Stimulated activated CD4-positive, alpha-beta T cell treated with anti-CD3 and anti-CD28 coated beads, TNF-alpha, amount 100 ng/mL, for 24 hours (primary cell): ENCODE results near the gene MYRF.

ENCODE experiments used
- DNase-seq, 3 experiments: peaks; one replicate each; pipeline ENCODE4 v3.0.0-alpha.2; 2020; ENCODE audit warnings: low read depth in 3 of 3

Gene MYRF

DNA sequence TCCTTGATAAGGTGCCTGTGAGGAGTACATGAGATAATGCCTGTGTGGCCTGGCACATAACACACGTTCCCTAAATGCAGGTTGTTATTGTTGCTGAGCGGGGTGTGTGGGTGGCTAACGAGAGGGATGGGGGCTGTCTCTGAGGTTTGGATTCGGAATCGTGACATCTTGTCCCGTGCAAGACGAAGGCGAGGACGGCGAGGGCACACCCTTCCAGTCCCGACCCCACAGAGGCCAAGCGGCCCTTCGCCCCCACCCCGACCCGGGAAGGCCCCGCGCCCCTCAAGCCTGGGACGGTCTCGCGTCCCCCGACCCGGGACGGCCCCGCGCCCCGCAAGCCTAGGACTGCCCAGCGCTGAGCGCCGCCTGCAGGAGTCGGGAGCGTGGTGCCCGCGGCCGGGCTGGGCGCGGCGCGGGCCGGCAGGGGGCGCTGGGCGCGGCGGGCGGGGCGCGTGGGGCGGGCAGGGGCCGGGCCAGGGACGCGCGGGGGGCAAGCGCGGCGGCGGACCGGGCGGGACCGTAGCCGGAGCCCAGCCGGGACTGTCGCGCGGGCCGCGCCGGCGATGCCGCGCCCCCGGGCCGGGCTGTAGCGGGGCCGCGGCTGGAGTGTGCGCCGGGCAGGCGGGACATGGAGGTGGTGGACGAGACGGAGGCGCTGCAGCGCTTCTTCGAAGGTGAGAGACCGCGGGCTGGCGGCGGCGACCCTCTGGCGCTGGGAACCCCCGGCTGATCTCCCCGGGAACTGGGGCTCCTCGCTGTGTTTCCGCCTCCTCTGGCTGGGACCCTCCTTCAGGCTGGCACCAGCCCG is at the start of gene MYRF:
Gene MYRF, plus strand, starts transcription at position 520 of the 808 bp plus-strand sequence. Its CDS starts 109 bp downstream, at position 629.
- peak in 2 of 3 experiments; percentile 25 to 51 for DNase-seq

DNA sequence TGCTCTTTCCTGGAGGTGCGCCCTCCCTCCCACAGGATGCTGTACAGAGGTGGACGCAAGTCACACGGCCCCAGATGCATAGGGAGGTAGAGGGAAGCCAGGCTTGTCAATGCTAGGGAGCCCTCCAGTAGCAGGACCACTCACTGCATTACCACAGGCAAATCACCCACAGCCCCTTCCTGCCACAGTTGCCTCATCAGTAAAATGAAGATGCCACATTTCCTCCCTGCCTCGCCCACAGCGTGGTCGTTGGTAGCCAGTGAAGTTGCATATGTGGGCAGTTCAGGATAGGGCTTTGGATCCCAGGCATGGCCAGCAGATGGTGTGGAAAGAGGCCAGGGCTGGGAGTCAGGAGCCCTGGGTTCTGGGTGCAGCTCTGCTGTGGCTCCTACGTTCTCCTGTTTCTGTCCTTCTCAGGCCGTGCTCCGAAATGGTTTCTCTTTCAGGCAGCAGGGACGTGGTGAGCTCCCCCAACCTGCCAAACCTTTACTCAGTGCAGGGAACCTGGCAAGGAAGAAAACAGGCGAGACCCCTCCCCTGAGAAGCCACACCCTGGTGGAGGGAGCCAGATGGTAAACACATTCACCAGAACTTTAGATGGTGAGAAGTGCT is 49.6 kb upstream of the MYRF start:
- DNase-seq = no peak

DNA sequence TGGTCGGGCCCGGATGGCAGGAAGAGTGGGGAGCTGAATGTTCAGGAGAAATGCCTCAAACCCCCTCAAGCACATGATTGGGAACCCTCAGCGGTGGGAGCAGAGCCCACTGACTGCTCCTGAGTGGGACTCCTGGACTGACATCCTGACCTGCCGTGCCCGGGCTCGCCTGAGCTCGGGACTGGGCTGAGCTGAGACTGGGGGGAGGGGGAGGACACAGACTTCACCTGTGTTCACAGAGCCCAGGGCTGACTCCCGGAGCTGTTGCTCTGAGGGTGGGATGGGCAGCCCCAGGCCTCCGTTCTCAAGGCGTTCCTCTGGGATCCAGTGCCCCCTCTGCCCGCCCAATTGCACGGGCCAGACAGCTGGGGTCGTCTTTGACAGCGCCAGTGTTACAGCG is 47.6 kb upstream of the MYRF start:
- DNase-seq = no peak

DNA sequence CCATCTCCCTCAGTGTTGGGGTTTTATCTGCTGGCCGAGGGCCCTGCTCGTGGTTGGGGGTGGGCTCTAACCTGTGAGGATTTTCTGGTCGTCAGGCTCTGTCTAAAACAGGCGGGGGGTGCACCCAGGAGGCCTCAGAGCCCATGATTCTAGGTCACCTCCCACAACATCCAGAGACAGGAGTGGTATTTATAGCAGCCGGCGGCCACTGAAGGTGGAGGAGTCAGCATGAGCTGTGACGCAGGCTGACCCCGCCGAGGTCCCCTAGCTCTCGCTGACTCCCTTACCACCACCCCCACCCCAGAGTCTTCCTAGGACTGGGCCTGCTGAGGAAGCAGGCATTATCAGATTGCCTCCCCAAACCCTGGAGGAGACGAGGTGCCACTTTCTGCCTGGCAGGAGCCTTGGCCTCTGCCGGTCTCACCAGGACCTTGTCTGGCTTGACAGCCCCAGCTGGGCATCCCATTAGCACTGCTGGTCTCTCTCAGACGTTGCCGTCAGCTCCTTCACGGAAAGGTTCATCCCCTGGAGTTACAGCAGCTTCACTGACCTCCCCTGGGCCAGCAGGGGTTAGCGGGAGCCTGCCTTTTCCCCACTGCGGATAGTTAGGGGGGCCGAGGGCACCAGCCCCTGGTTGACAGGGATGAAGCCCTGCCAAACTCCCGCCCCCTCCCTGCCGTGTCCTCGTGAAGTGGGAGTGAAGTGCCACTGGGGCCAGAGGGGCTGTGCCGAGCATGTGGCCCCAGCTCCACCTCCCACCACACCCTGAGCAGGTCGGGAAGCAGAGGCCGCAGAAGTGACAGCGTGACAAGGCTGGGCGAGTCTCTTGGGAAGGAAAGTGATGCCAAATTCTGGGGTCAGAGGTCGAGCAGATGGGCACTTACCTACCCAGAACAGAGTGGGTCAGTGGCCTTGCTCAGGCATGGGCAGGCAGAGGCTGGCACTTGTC is 45.7 kb upstream of the MYRF start:
- no peak for DNase-seq

DNA sequence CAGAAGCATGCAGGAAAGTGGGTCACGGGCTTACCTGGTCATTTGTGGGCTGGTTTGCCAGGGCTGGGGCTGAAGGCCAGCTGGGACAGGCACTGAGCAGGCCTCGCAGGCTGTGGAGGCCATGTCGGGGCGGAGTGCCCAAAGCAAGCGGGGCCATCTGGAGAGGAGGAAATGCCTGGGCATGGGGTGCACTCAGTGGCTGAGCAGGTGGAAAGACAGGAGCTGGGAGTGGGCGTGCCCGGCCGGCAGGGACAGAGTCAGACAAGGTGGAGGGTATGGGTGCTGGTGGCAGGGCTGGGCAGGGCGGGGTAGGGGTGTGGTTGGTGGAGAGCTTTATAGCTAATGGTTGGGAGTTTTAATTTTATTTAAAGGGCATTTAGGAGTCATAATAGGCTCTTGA is 44.9 kb upstream of the MYRF start:
- DNase-seq = no peak

- DNase-seq = no peak
Observed at GRCh38 chr11:61709110-61709509, 43.3 kb upstream of the MYRF start.

DNA sequence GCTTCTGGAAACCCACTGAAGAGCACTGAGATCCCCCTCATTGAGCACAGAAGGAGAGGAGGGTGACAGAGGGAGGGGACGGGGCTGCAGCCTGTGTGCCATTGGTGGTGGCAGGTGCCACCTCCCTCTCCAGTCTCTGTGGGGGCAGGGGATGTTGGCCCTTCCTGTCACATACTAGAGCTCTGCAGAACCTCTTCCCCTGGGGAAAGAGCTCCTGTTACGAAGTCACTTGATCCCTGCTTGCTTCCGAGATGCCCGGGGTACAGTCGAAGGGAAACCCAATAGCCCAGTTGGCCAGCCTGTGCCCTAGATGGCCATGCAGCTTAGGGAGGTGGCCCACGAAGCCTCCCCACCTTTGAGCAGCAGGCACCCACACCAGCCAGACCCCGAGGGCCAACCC is 42.9 kb upstream of the MYRF start:
- DNase-seq = no peak

GRCh38 chr11:61710019-61710418 is 42.4 kb upstream of the MYRF start:
- no peak for DNase-seq

DNA sequence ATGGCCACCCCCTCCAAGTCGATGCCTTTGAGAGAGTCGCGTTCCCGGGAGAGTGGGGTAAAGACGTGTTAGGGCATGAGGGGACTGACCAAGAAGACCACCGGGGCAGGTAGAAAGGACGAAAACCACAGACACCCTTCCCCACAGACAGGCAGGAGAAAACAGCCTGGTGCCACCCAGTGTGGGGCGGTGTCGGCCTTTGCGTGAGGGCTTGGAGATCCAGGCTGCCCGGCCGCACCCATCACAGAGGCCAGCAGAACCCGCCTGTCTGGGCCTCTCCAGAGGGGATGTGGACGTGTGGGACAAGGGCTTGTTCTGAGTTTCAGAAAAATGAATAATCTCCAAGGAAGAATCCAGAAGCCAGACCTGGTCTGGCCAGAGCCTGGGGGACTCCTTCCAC is 41.4 kb upstream of the MYRF start:
- DNase-seq = no peak

GRCh38 chr11:61711498-61711897 is 40.9 kb upstream of the MYRF start:
- DNase-seq = no peak

- no peak for DNase-seq
Observed at GRCh38 chr11:61712314-61712713, 40.1 kb upstream of the MYRF start.

DNA sequence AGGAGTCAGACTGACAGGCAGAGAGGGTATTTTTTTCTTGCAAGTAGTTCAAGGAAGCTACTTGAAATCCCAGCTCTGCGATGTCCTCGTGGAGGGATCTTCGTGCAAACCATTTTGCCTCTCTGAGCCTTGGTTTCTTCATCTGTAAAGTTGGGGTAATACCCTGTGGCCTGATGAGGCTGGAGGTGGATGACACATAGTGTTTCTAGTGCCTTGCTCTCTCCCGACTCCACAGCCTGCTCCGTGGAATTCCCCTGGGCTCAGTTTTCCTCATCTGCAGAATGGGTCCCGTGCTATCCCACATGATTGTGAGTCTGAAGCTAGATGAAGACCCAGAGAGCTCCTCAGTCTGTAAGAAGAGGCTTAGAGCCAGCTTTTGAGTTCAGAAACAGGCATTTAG is 39.6 kb upstream of the MYRF start:
- no peak for DNase-seq

DNA sequence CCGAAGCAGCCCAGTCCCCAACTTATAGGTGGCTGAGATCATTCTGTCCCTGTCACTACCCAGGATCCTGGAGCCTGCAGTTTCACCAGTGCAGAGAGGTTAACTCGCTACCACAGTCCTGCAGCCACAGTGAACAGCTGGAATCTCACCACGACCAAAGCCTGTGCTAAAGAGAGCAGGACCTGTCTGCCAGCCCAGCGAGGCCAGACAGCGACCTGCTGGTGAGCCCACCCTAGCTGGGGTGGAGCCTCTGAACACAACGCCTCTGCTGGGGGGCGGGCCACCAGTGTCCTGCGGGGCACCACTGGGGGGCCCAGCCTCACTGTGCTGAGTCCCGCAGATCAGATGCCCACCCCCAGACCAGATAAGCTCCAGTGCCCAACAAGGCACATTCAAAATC is 39.0 kb upstream of the MYRF start:
- DNase-seq = no peak

- DNase-seq = no peak
Observed at GRCh38 chr11:61713906-61714305, 38.5 kb upstream of the MYRF start.

- no peak for DNase-seq
Observed at GRCh38 chr11:61714316-61714715, 38.1 kb upstream of the MYRF start.

GRCh38 chr11:61714916-61715315 is 37.5 kb upstream of the MYRF start:
- DNase-seq = no peak

DNA sequence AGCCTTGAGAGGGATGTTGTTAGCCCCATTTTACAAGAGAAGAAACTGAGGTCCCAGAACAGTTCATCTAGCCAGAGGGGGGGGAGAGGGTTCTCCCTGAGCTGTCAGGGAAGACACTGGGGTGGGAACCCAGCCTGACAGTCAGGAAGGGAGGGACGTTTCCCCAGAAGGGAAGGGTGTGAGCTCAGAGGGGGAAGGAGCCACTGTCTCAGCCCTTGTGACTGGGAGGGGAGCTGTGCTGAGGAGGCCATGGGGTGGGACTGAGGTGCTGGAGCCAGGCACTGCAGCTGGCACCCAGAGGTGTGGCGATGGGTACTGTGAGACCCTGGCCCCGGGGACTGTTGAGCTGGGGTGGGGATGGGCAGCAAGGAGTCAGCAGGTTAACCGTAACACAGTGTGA is 36.6 kb upstream of the MYRF start:
- no peak for DNase-seq

GRCh38 chr11:61716478-61717285 is 35.8 kb upstream of the MYRF start:
- DNase-seq = no peak

DNA sequence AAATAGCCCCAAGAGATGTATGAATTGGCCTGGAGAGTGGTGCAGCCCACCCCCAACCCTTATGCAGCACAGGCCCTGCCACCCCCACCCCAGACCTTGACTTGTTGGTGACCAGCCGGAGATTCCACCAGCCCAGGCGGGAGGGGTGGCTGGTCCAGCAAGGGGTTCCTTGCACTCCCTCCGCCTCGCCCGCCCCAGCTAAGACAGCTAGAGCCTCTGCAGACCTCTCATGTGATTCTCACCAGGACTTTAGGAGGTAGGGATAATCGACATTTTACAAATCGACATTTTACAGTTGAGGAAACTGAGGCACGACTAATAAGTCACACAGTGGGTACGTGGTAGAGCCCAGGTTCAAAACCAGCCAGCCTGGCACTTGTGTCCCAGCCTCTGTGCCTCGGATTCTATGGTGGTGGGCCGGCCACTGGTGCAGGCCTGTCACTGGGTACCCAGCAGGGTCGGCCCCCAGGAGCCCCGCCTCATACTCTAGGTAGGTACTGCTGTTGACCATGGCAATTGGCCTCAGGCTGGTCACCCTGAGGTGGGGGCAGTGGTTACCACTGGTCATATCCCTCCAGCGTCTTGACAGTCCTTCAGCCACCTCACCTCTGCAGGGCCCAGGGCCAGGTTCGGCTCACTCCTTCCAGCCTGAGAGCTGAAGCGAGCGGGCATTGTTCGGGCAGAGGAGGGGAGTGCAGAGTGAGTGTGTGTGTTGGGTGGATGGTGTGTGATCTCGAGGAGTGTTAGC is 35.0 kb upstream of the MYRF start:
- no peak for DNase-seq

DNA sequence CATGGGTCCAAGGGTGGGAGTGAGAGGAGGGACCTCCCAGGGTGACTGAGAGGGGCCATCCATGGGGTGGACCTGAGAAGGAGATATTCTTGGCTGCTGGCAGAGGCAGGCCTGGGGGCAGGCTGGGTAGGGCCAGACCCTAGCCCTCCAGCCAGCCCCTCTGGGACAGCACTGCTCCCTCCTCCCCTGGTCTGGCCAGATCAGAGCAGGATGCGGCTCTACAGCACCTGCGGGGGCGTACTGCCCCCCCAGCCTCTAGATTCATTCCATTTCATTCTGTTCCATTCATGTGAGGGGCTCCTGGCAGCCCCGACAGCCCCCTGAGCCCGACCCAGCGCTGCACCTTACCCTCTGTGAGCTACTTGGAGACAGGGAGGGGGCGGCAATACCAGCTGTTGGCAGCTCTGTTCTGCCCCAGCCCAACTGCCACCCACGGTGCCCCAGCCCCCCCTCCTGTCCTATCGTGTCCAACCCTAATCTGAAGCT is 34.3 kb upstream of the MYRF start:
- DNase-seq = no peak
